H9 (cell line): ENCODE measurements around the gene NHERF2. TPM values are rescaled to one million over a fixed set of nuclear protein-coding genes. Genes with fewer than 3 reads are reported as not detected.

Source experiments
- DNase-seq: peaks from one replicate; pipeline ENCODE4 v3.0.0-alpha.2; 2017
- H2AFZ ChIP-seq: one replicate; pipeline ENCODE4 v1.6.1; 2013; ENCODE audit warnings: mild to moderate bottlenecking, low read length, control low read depth, moderate library complexity
- H2AK5ac ChIP-seq: 2 replicates; pipeline ENCODE4 v1.6.1; 2013; ENCODE audit warnings: low read length, control low read depth, mixed read lengths; ENCODE audit not compliant: insufficient read length
- H2BK120ac ChIP-seq: one replicate; pipeline ENCODE4 v1.6.1; 2013; ENCODE audit warnings: low read depth, mild to moderate bottlenecking, low read length, control low read depth, inconsistent platforms; ENCODE audit not compliant: poor library complexity, severe bottlenecking
- H2BK12ac ChIP-seq: 2 replicates; pipeline ENCODE4 v1.6.1; 2013; ENCODE audit warnings: low read length, control low read depth, mixed read lengths, low read depth; ENCODE audit not compliant: insufficient read length
- H2BK15ac ChIP-seq: 2 replicates; pipeline ENCODE4 v1.6.1; 2013; ENCODE audit warnings: low read depth, low read length, control low read depth
- H2BK20ac ChIP-seq: one replicate; pipeline ENCODE4 v1.6.1; 2013; ENCODE audit warnings: low read depth, mild to moderate bottlenecking, low read length, control low read depth, inconsistent platforms; ENCODE audit not compliant: poor library complexity, severe bottlenecking
- H2BK5ac ChIP-seq: 2 replicates; pipeline ENCODE4 v1.6.1; 2013; ENCODE audit warnings: low read length, control low read depth, mixed read lengths; ENCODE audit not compliant: insufficient read length
- H3K14ac ChIP-seq: 2 replicates; pipeline ENCODE4 v1.6.1; 2013; ENCODE audit warnings: low read length, control low read depth; ENCODE audit not compliant: insufficient read depth
- H3K18ac ChIP-seq: 2 replicates; pipeline ENCODE4 v1.6.1; 2013; ENCODE audit warnings: low read depth, mild to moderate bottlenecking, mixed read lengths, low read length, control low read depth; ENCODE audit not compliant: insufficient read length
- H3K23ac ChIP-seq: 2 replicates; pipeline ENCODE4 v1.6.1; 2013; ENCODE audit warnings: low read length, control low read depth, mixed read lengths, low read depth; ENCODE audit not compliant: insufficient read length
- H3K23me2 ChIP-seq: 2 replicates; pipeline ENCODE4 v1.6.1; 2013; ENCODE audit warnings: low read depth, mild to moderate bottlenecking, mixed read lengths, low read length, control low read depth; ENCODE audit not compliant: insufficient read length, poor library complexity, severe bottlenecking
- H3K27ac ChIP-seq: 2 replicates; pipeline ENCODE4 v1.5.1; 2013; ENCODE audit warnings: low read length, control low read depth, mixed read lengths, low read depth; ENCODE audit not compliant: insufficient read length
- H3K27me3 ChIP-seq: 2 replicates; pipeline ENCODE4 v1.6.1; 2013; ENCODE audit warnings: low read length, control low read depth, inconsistent platforms; ENCODE audit not compliant: insufficient read depth
- H3K4ac ChIP-seq: 2 replicates; pipeline ENCODE4 v1.6.1; 2013; ENCODE audit warnings: low read depth, mild to moderate bottlenecking, control low read depth, inconsistent platforms, low read length, moderate library complexity
- H3K4me1 ChIP-seq: 2 replicates; pipeline ENCODE4 v1.6.1; 2013; ENCODE audit warnings: low read length, control low read depth, inconsistent platforms; ENCODE audit not compliant: insufficient read depth
- H3K4me2 ChIP-seq: 2 replicates; pipeline ENCODE4 v1.6.1; 2013; ENCODE audit warnings: low read length, control low read depth, mixed read lengths; ENCODE audit not compliant: insufficient read length, insufficient read depth
- H3K56ac ChIP-seq: 2 replicates; pipeline ENCODE4 v1.6.1; 2013; ENCODE audit warnings: low read depth, mild to moderate bottlenecking, mixed read lengths, low read length, control low read depth; ENCODE audit not compliant: insufficient read length
- H3K79me1 ChIP-seq: 2 replicates; pipeline ENCODE4 v1.6.1; 2013; ENCODE audit warnings: low read depth, mild to moderate bottlenecking, moderate library complexity, low read length, control low read depth, inconsistent platforms; ENCODE audit not compliant: insufficient read depth, poor library complexity, severe bottlenecking
- H3K79me2 ChIP-seq: 2 replicates; pipeline ENCODE4 v1.6.1; 2013; ENCODE audit warnings: low read length, control low read depth, inconsistent platforms; ENCODE audit not compliant: insufficient read depth
- H3K9ac ChIP-seq: 2 replicates; pipeline ENCODE4 v1.6.1; 2013; ENCODE audit warnings: low read length, control low read depth, mixed read lengths; ENCODE audit not compliant: insufficient read length; ENCODE audit errors: extremely low read depth
- H3K9me3 ChIP-seq: one replicate; pipeline ENCODE4 v1.6.1; 2013; ENCODE audit warnings: low read depth, low read length, inconsistent platforms; ENCODE audit not compliant: control insufficient read depth
- H3T11ph ChIP-seq: one replicate; pipeline ENCODE4 v1.6.1; 2013; ENCODE audit warnings: mild to moderate bottlenecking, low read length, control low read depth, inconsistent platforms
- H4K20me1 ChIP-seq: one replicate; pipeline ENCODE4 v1.6.1; 2013; ENCODE audit not compliant: control insufficient read depth, insufficient read length, insufficient read depth
- H4K5ac ChIP-seq: 2 replicates; pipeline ENCODE4 v1.6.1; 2013; ENCODE audit warnings: low read depth, mild to moderate bottlenecking, mixed read lengths, low read length, control low read depth; ENCODE audit not compliant: insufficient read length
- H4K8ac ChIP-seq: replicated peaks from 2 replicates; pipeline ENCODE4 v1.6.1; 2013; ENCODE audit warnings: low read length, control low read depth, mixed read lengths, low read depth; ENCODE audit not compliant: insufficient read length
- H4K91ac ChIP-seq: 2 replicates; pipeline ENCODE4 v1.6.1; 2013; ENCODE audit warnings: low read depth, mild to moderate bottlenecking, moderate library complexity, mixed read lengths, low read length, control low read depth; ENCODE audit not compliant: insufficient read length
- H3K27ac Mint-ChIP-seq, 3 experiments: 2 replicates in 2 of 3; 3 replicates in 1 of 3; pipeline ENCODE4 v1.8.0; 2020 to 2021; ENCODE audit warnings: mixed read lengths in 3 of 3, mild to moderate bottlenecking in 1 of 3, moderate library complexity in 1 of 3
- H3K27me3 Mint-ChIP-seq: 2 replicates; pipeline ENCODE4 v1.8.0; 2021; ENCODE audit warnings: low read depth, mild to moderate bottlenecking, moderate library complexity, mixed read lengths
- H3K36me3 Mint-ChIP-seq, 3 experiments: 2 replicates in 2 of 3; 3 replicates in 1 of 3; pipeline ENCODE4 v1.8.0; 2020 to 2021; ENCODE audit warnings: low read depth in 3 of 3, mixed read lengths in 3 of 3; ENCODE audit not compliant: insufficient read depth in 1 of 3
- H3K4me1 Mint-ChIP-seq, 2 experiments: 2 replicates each; pipeline ENCODE4 v1.8.0; 2020; ENCODE audit warnings: mixed read lengths in 2 of 2
- H3K4me3 Mint-ChIP-seq, 2 experiments: 2 replicates in 1 of 2; 3 replicates in 1 of 2; pipeline ENCODE4 v1.8.0; 2020 to 2021; ENCODE audit warnings: mild to moderate bottlenecking in 2 of 2, mixed read lengths in 2 of 2, moderate library complexity in 1 of 2
- H3K9me3 Mint-ChIP-seq, 2 experiments: 2 replicates in 1 of 2; 3 replicates in 1 of 2; pipeline ENCODE4 v1.8.0; 2020; ENCODE audit warnings: mild to moderate bottlenecking in 2 of 2, mixed read lengths in 2 of 2, moderate library complexity in 1 of 2
- whole genome bisulfite sequencing: extraction: QIAGEN DNeasy Blood & Tissue Kit; methylation state at CpG from one replicate; pipeline ENCODE4 v1.1.7; 2013; ENCODE audit warnings: missing lambda C conversion rate, low lambda C conversion rate, mixed read lengths; ENCODE audit not compliant: insufficient read length; ENCODE audit errors: extremely low coverage; 5-methylcytosine and 5-hydroxymethylcytosine counted together
- total RNA-seq: library from RNA; stranded (reverse); gene quantifications from 2 replicates; pipeline ENCODE4 v1.2.1, GENCODE V29; 2021
- TF ChIP-seq, protein P1 (sequence below): fragments of 200-600 bp; sonication (generic); conservative IDR thresholded peaks from 3 replicates; pipeline ENCODE4 v1.8.0; 2021; ENCODE audit warnings: antibody characterized with exemption, mild to moderate bottlenecking

NHERF2 gene
- total RNA-seq, 1 experiment from 2014 or later, result 15.3 TPM

DNA sequence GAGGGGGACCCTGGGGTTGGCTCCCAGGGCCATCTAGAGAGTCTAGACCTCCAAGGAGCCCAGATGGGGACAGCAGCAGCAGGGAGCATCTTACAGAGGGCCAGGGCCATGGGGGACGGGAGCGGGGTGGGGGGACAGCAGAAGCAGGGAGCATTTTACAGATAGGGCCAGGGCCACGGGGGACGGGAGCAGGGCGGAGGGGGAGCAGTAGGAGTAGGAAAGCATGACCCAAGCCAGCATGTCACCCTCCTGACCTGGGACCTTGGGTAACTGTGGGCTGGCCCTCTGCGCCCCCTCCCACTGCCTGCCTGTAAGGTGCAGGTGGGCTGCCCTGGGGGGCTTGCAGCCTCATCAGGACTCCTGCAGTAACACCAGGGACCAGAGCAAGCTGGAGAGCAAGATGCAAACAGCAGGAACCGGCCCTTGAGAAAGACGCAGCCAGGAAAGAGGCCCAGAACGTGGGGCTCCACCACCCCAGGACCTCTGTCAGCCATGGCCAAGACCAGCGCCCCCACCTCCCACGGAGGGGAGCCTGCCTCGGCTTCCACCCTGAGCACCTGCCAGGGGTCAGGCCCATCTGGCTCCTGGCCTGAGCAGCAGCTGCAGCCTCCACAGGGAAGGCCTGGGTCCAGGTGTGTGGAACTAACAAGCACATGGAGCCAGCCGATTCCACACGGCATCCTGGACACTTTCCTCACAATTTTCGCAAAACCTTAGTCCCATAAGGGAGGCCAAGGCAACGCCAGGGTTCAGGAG is 19.4 kb upstream of the NHERF2 start:
- no peaks in the 10 kb centered on the region for H3K27me3 ChIP-seq
- no peaks in the 10 kb centered on the region for H4K20me1 ChIP-seq
- no peak overlapping the region for H2BK20ac ChIP-seq
- no peak overlapping the region for H2BK12ac ChIP-seq
- no peak overlapping the region for H3K56ac ChIP-seq
- no peak overlapping the region for H3K18ac ChIP-seq
- no peak overlapping the region for H3T11ph ChIP-seq
- H3K4me3 Mint-ChIP-seq, result peak overlapping the region; percentile 78 to 81
- H4K8ac ChIP-seq, result no peak overlapping the region
- H2BK15ac ChIP-seq, result no peak overlapping the region
- no peak overlapping the region for H2AK5ac ChIP-seq
- no peaks in the 10 kb centered on the region; a peak in 1 of 5 replicates for H3K9me3 Mint-ChIP-seq
- peaks cover 22 to 36% of the 10 kb centered on the region in 2 experiments for H3K4me1 Mint-ChIP-seq
- H3K4me2 ChIP-seq, result no peak overlapping the region
- no peak overlapping the region for H4K5ac ChIP-seq
- no peak overlapping the region for H2AFZ ChIP-seq
- no peak overlapping the region for H3K23ac ChIP-seq
- H3K36me3 Mint-ChIP-seq, result peaks cover 8 to 19% (median 15%) of the 10 kb centered on the region in 3 experiments
- TF ChIP-seq, protein P1, sequence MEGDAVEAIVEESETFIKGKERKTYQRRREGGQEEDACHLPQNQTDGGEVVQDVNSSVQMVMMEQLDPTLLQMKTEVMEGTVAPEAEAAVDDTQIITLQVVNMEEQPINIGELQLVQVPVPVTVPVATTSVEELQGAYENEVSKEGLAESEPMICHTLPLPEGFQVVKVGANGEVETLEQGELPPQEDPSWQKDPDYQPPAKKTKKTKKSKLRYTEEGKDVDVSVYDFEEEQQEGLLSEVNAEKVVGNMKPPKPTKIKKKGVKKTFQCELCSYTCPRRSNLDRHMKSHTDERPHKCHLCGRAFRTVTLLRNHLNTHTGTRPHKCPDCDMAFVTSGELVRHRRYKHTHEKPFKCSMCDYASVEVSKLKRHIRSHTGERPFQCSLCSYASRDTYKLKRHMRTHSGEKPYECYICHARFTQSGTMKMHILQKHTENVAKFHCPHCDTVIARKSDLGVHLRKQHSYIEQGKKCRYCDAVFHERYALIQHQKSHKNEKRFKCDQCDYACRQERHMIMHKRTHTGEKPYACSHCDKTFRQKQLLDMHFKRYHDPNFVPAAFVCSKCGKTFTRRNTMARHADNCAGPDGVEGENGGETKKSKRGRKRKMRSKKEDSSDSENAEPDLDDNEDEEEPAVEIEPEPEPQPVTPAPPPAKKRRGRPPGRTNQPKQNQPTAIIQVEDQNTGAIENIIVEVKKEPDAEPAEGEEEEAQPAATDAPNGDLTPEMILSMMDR, result no peak
- no peaks in the 10 kb centered on the region; the same call in 1 of the 2 replicates for H3K27me3 Mint-ChIP-seq
- no peak overlapping the region for H3K9ac ChIP-seq
- no peak overlapping the region for H2BK120ac ChIP-seq
- peaks cover 26% of the 10 kb centered on the region; the same call in 1 of the 2 replicates for H3K79me2 ChIP-seq
- H3K9me3 ChIP-seq, result no peaks in the 10 kb centered on the region
- no peak overlapping the region for H4K91ac ChIP-seq
- H3K27ac Mint-ChIP-seq, result no peak overlapping the region; a peak in 1 of 7 replicates
- H3K4ac ChIP-seq, result no peak overlapping the region
- peaks cover 6% of the 10 kb centered on the region; the same call in 1 of the 2 replicates for H3K4me1 ChIP-seq
- no peak overlapping the region for H2BK5ac ChIP-seq
- H3K27ac ChIP-seq, result no peak overlapping the region
- WGBS, result no CpG with 5 or more reads among the region's 16 CpGs
- H3K79me1 ChIP-seq, result peaks cover 24% of the 10 kb centered on the region
- DNase-seq, result no peak
- H3K23me2 ChIP-seq, result peaks cover 11% of the 10 kb centered on the region
- no peak overlapping the region; the same call in 1 of the 2 replicates for H3K14ac ChIP-seq
